Suprapubic skin (tissue), 4 donors: ENCODE data around the gene AQP5.

ENCODE experiments used
- CTCF ChIP-seq, 2 donors: fragments of 200-600 bp in 1 of 2; fragments of 450-650 bp in 1 of 2; sonication (generic) in 1 of 2; IDR thresholded peaks; one replicate each; pipeline ENCODE4 v1.5.1; 2016 to 2019; ENCODE audit warnings: antibody characterized with exemption in 2 of 2, mild to moderate bottlenecking in 1 of 2, moderate library complexity in 1 of 2
- POLR2A ChIP-seq, 2 donors: fragments of 450-650 bp; IDR thresholded peaks; one replicate each; pipeline ENCODE4 v1.6.1; 2017; ENCODE audit warnings: antibody characterized with exemption in 2 of 2, mild to moderate bottlenecking in 2 of 2, moderate library complexity in 2 of 2
- POLR2AphosphoS5 ChIP-seq, 3 donors: sonication (generic); formaldehyde crosslinking; IDR thresholded peaks; one replicate each; pipeline ENCODE4 v1.6.1; 2017; ENCODE audit warnings: antibody characterized with exemption in 3 of 3

GRCh38 chr12:49921299-49921698 lies 40.4 kb upstream of the AQP5 start:
- TF ChIP-seq CTCF (IDR thresholded peaks at IDR 0.05) (no peak), POLR2AphosphoS5 (IDR thresholded peaks at IDR 0.05) (no peak), POLR2A (IDR thresholded peaks at IDR 0.05) (no peak)
